Endothelial cell of umbilical vein (primary cell): ENCODE measurements around the gene NHLRC1. TPM values are rescaled to one million over a fixed set of nuclear protein-coding genes. Genes with fewer than 3 reads are reported as not detected.

Source experiments
- BruUV-seq: library from RNA; stranded (reverse); fragments of 400-500 nt; replicated peaks from 2 replicates; lab custom pipeline; 2021; lab: Mats Ljungman, UMichigan
- CTCF ChIA-PET: fragments of 300-600, 350-600 bp; sonication (Branson Sonifier 250); formaldehyde crosslinking; loops from one replicate; lab custom pipeline; 2021; ENCODE audit warnings: antibody characterized with exemption, inconsistent platforms; lab: Charles Lee
- POLR2A ChIA-PET: fragments of 300-600, 350-600 bp; sonication (Branson Sonifier 250); formaldehyde crosslinking; loops from one replicate; lab custom pipeline; 2021; ENCODE audit warnings: antibody characterized with exemption, inconsistent platforms; lab: Charles Lee
- DNase-seq: peaks from one replicate; pipeline ENCODE4 v3.0.0-alpha.2; 2011; ENCODE audit warnings: low read depth, low spot score
- FAIRE-seq: peaks from 2 replicates; lab custom pipeline; 2011; peaks lifted over from hg19 to GRCh38; lab: Jason Lieb, UNC
- H2AFZ ChIP-seq: 2 replicates; pipeline ENCODE4 v1.6.0; 2012; ENCODE audit warnings: low read depth, low read length, control low read depth, inconsistent platforms
- H3K27ac ChIP-seq: 2 replicates; pipeline ENCODE4 v1.5.1; 2011; ENCODE audit warnings: low read depth, mild to moderate bottlenecking, control low read depth, low read length, moderate library complexity; ENCODE audit not compliant: insufficient read depth
- H3K27me3 ChIP-seq, 2 experiments: 2 replicates each; pipeline versions ENCODE4 v1.6.0 to v1.6.1; 2011; ENCODE audit warnings: low read length in 2 of 2, mixed read lengths in 1 of 2; ENCODE audit not compliant: control insufficient read depth in 2 of 2, insufficient read depth in 2 of 2
- H3K36me3 ChIP-seq, 2 experiments: 2 replicates in 1 of 2; 3 replicates in 1 of 2; pipeline ENCODE4 v1.5.1; 2011; ENCODE audit warnings: low read length in 2 of 2, mild to moderate bottlenecking in 1 of 2, moderate library complexity in 1 of 2; ENCODE audit not compliant: control insufficient read depth in 2 of 2, insufficient read depth in 2 of 2; ENCODE audit errors: extremely low read depth in 1 of 2
- H3K4me1 ChIP-seq: 3 replicates; pipeline ENCODE4 v1.5.1; 2011; ENCODE audit warnings: mild to moderate bottlenecking, low read length; ENCODE audit not compliant: control insufficient read depth, insufficient read depth; ENCODE audit errors: extremely low read depth
- H3K4me2 ChIP-seq: 2 replicates; pipeline ENCODE4 v1.6.1; 2011; ENCODE audit warnings: low read length, control low read depth, mixed read lengths; ENCODE audit not compliant: insufficient read depth
- H3K4me3 ChIP-seq, 3 experiments: fragments of 200-600 bp in 1 of 3; sonication (generic), shearing (Covaris generic) in 1 of 3; replicated peaks in 1 of 3; 2 replicates each; pipeline ENCODE4 v1.5.1; 2011 to 2016; ENCODE audit warnings: control low read depth in 3 of 3, low read length in 3 of 3, mild to moderate bottlenecking in 2 of 3, inconsistent platforms in 1 of 3, low read depth in 1 of 3, moderate library complexity in 1 of 3; ENCODE audit not compliant: insufficient read depth in 1 of 3
- H3K79me2 ChIP-seq: 2 replicates; pipeline ENCODE4 v1.6.0; 2012; ENCODE audit warnings: low read length, inconsistent platforms; ENCODE audit not compliant: control insufficient read depth, insufficient read depth
- H3K9ac ChIP-seq: replicated peaks from 2 replicates; pipeline ENCODE3; 2011; ENCODE audit warnings: low read length, control low read depth; ENCODE audit not compliant: insufficient read depth; ENCODE audit errors: extremely low read depth
- H3K9me1 ChIP-seq: replicated peaks from 3 replicates; pipeline ENCODE4 v1.6.0; 2011; ENCODE audit warnings: mild to moderate bottlenecking, low read length; ENCODE audit not compliant: control insufficient read depth, insufficient read depth; ENCODE audit errors: extremely low read depth
- H3K9me3 ChIP-seq: replicated peaks from 2 replicates; pipeline ENCODE4 v1.5.1; 2012; ENCODE audit warnings: low read length, inconsistent platforms; ENCODE audit not compliant: control insufficient read depth, insufficient read depth
- H4K20me1 ChIP-seq: replicated peaks from 2 replicates; pipeline ENCODE3; 2011; ENCODE audit warnings: mild to moderate bottlenecking, low read length; ENCODE audit not compliant: control insufficient read depth, insufficient read depth; ENCODE audit errors: extremely low read depth
- EZH2 ChIP-seq: IDR thresholded peaks from 2 replicates; pipeline ENCODE4 v1.6.1; 2012; ENCODE audit warnings: borderline replicate concordance, low read depth, mild to moderate bottlenecking, moderate library complexity, low read length, inconsistent platforms; ENCODE audit not compliant: severe bottlenecking
- FOS ChIP-seq: IDR thresholded peaks from 2 replicates; pipeline ENCODE4 v1.6.1; 2011; ENCODE audit warnings: mild to moderate bottlenecking, low read length, moderate library complexity, borderline replicate concordance; ENCODE audit not compliant: insufficient read depth
- GATA2 ChIP-seq: IDR thresholded peaks from 2 replicates; pipeline ENCODE4 v1.7.0; 2011; ENCODE audit warnings: low read depth, mild to moderate bottlenecking, moderate library complexity, mixed read lengths, low read length; ENCODE audit not compliant: insufficient read length, insufficient read depth
- JUN ChIP-seq: IDR thresholded peaks from 2 replicates; pipeline ENCODE4 v1.6.1; 2011; ENCODE audit warnings: borderline replicate concordance, low read depth; ENCODE audit not compliant: insufficient read length, insufficient read depth
- MAX ChIP-seq: IDR thresholded peaks from 2 replicates; pipeline ENCODE4 v1.6.1; 2011; ENCODE audit not compliant: insufficient read depth, insufficient read length
- MYC ChIP-seq: IDR thresholded peaks from one replicate; pipeline ENCODE4 v1.6.1; 2011; ENCODE audit warnings: mild to moderate bottlenecking, low read depth, low read length
- POLR2A ChIP-seq: IDR thresholded peaks from 2 replicates; pipeline ENCODE4 v1.6.1; 2012; ENCODE audit warnings: low read depth, mild to moderate bottlenecking, control low read depth, low read length
- POLR2AphosphoS5 ChIP-seq: IDR thresholded peaks from 2 replicates; pipeline ENCODE4 v1.6.1; 2012; ENCODE audit warnings: low read depth, mild to moderate bottlenecking, control low read depth, low read length, moderate library complexity; ENCODE audit not compliant: insufficient read depth
- dilution Hi-C: fragments of 300-500 bp; cut with MboI; formaldehyde crosslinking; loops from one replicate; pipeline ENCODE4 v1.15.0; 2019; ENCODE audit warnings: low sequenced_read_pairs; ENCODE audit not compliant: extremely low pct_ligation_motif_present
- intact Hi-C: fragments of 100-400 bp; cut with micrococcal nuclease; formaldehyde crosslinking; loops from one replicate; pipeline ENCODE4 v1.10.0; 2022
- polyA plus RNA-seq, 4 experiments: library from polyadenylated mRNA; depleted of rRNA in 3 of 4; stranded (reverse) in 3 of 4; unstranded in 1 of 4; fragments of >200 nt; gene quantifications; 2 replicates each; pipeline versions ENCODE4 v1.2.1 to v1.2.3, GENCODE V29; 2011 to 2012; ENCODE audit warnings: missing spikeins in 1 of 4
- total RNA-seq: library from RNA; stranded (reverse); gene quantifications from 2 replicates; pipeline ENCODE4 v1.2.3, GENCODE V29; 2021
- TF ChIP-seq, protein P1 (sequence below), 2 donors: IDR thresholded peaks; 1 replicate in 1 of 2; 2 replicates in 1 of 2; pipeline ENCODE4 v1.5.1; 2011; ENCODE audit warnings: low read length in 2 of 2, mild to moderate bottlenecking in 2 of 2, moderate library complexity in 2 of 2, control low read depth in 1 of 2, inconsistent platforms in 1 of 2, low read depth in 1 of 2; ENCODE audit not compliant: insufficient read depth in 1 of 2; ENCODE audit errors: extremely low read depth in 1 of 2

Gene NHLRC1
- total and polyA plus RNA-seq, 2 donors (not counting 3 experiments of a cell fraction or from before 2014, with no cell fraction given): 1.7 to 2.3 TPM

- H3K9ac ChIP-seq: no peak overlapping the region
- H3K79me2 ChIP-seq: no peaks in the 10 kb centered on the region
- no peak overlapping the region for H3K4me3 ChIP-seq
- CTCF ChIA-PET: no interaction called here
- no peaks in the 10 kb centered on the region for H3K9me3 ChIP-seq
- H2AFZ ChIP-seq: no peak overlapping the region
- TF ChIP-seq MAX (no peak), FOS (no peak), JUN (no peak), MYC (no peak), GATA2 (no peak), POLR2AphosphoS5 (no peak), POLR2A (no peak), EZH2 (no peak)
- TF ChIP-seq, protein P1, sequence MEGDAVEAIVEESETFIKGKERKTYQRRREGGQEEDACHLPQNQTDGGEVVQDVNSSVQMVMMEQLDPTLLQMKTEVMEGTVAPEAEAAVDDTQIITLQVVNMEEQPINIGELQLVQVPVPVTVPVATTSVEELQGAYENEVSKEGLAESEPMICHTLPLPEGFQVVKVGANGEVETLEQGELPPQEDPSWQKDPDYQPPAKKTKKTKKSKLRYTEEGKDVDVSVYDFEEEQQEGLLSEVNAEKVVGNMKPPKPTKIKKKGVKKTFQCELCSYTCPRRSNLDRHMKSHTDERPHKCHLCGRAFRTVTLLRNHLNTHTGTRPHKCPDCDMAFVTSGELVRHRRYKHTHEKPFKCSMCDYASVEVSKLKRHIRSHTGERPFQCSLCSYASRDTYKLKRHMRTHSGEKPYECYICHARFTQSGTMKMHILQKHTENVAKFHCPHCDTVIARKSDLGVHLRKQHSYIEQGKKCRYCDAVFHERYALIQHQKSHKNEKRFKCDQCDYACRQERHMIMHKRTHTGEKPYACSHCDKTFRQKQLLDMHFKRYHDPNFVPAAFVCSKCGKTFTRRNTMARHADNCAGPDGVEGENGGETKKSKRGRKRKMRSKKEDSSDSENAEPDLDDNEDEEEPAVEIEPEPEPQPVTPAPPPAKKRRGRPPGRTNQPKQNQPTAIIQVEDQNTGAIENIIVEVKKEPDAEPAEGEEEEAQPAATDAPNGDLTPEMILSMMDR (IDR thresholded peaks at IDR 0.05; ENCODE audit: extremely low read depth in 1 of 2, insufficient read depth in 1 of 2, low read depth in 1 of 2, low read length in 2 of 2): no peak
- H3K36me3 ChIP-seq: no peaks in the 10 kb centered on the region
- no peak for DNase-seq
- no TSS peak for BruUV-seq
- no peaks in the 10 kb centered on the region for H3K4me1 ChIP-seq
- no peaks in the 10 kb centered on the region for H4K20me1 ChIP-seq
- dilution Hi-C loops: no loop called here
- no peak for FAIRE-seq
- no peaks in the 10 kb centered on the region for H3K27me3 ChIP-seq
- no peak overlapping the region for H3K27ac ChIP-seq
- POLR2A ChIA-PET: no interaction called here
- no peaks in the 10 kb centered on the region for H3K9me1 ChIP-seq
- intact Hi-C loops: no loop called here
- no peak overlapping the region for H3K4me2 ChIP-seq
These were observed 45.8 kb upstream of the NHLRC1 start for GRCh38 chr6:18168264-18168663.
